GM21576 (cell line): ENCODE measurements around the gene PRKCB.
"Not testable (repeated sequence)": the region's sequence is repeated elsewhere in the genome, so short reads cannot be mapped to it uniquely, and the experiment has no call there.

Experiments used
- ATAC-seq: cut with Tn5 transposase; IDR thresholded peaks from one replicate; pipeline ENCODE4 v1.9.1; 2021; ENCODE audit warnings: mild to moderate bottlenecking, moderate library complexity; ENCODE audit not compliant: unreplicated experiment

PRKCB gene

DNA sequence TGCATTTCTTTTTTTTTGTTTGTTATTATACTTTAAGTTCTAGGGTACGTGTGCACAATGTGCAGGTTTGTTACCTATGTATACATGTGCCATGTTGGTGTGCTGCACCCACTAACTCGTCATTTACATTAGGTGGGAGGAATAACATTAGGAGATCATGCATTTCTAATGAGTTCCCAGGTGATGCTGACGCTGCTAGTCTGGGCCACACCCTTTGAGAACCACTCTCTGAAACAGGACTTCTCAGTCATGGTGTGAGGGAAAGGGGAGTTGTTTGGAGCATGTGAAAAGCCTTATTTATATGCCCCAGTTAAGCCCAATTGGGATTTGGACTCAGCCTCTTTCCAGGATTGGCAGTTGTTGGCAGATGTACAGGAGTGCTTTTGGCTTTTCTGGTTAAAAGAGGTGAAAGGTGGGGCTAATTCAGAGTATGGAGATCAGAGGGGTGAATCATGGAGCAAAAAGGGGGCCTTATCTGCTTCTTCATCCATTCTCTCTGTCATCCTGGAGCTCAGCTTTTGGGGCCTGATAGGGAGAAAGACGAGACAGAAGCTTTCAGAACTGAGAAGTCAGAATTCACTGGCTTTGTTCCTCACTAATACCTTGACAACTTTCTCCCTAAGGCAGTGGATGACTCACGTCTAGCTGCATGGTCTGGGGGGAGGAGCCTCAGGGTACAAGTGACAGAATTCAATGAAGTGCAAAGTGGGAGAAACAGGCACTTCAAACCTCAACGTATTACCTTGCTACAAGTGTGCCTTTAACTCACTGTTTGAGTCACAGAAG is 240.3 kb downstream of the PRKCB start:
- ATAC-seq: no peak

DNA sequence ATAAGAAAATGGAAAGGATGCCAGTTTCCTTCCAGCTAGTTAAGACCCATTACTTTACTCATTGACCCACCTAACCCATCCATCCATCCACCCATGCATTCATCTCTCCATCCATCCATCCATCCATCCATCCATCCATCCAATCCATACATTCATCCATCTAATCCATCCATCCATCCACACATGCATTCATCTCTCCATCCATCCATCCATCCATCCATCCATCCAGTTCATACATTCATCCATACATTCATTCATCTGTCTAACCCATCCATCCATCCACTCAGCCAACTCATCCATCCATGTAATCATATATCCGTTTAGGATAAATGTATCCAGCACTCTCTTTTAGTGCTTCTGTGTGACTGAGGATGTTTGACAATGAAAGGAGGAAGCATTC is 241.5 kb downstream of the PRKCB start:
- ATAC-seq: no peak

DNA sequence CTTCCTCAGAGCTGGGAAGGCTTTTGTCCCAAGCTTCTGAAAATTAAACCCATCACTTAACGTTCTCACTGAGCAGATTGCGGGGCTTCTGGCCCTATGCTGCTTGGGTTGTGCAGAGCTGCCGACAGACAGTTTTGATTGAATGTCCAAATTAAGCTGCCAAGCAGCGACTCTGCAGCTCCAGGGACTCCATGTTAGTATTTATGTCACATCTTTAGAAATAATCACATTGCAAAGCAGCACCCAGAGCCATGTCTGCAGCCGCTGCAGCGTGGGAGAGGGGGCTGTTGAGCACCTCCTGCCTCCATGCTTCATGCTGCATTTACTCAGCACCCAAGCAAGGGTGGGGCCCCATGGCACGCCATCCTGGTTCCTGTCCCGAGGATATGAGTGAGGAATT is 242.2 kb downstream of the PRKCB start:
- ATAC-seq: no peak

DNA sequence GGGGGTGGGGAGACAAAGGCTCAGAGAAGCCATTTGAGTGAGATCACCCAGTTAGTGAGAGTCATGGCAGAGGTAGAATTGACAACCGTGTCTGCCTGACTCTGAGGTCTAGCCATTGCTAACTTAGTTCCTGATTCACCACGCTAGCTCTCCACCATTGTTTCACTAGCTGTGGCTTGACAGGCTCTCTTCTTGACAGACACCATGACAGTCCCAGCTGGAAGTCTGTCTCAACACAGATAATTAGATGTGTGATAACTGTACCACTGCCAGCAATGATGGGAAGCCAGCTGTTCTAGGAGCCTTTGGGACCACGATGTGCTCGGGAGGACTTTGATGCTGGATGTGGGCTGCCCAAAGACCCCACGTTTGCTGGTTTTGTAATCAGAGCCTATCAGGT is 249.9 kb downstream of the PRKCB start:
- no peak for ATAC-seq

DNA sequence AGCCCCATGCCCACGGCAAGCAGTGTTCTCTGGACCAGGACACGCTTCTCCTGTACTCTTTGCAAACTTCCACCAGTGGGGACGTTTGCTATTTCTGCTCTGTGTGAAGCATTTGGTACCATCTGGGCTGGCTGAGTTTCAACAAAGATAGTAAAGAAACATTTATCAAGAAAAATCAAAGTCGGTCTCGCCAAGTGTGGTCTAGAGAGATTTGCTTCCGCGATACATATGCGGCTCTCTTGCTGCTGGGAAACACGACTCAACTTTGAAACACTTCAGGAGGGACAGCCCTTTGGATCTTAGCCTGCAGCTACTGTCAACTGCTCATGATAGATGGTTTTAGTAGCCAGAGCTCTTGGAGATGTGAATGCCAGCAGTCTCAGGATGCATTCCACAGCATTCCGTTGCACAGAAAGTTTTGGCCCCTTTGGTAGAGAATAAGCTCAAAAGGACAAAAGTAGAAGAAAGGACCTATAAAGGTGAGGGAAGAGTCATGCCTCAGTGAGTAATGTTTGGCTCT is 252.2 kb downstream of the PRKCB start:
- ATAC-seq: no peak

DNA sequence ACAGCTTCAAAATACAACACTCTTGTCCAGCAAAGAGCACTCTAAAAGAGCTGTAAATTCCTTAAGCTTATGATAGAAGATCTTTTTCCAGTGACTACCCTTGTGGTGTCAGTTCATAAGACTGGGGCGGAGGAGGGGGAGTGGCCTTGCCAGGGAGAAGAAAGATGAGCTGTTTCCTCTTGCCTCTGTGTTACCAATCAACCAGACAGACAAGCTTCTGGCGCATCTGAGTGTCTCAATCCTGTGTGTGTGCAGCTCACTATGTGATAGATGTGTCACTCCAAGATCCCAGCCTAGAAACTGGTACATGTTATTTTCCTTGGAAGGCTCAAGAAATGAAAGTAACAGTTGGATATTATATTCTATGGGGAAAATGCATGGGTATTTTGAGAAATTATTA is 253.0 kb downstream of the PRKCB start:
- ATAC-seq: no peak

DNA sequence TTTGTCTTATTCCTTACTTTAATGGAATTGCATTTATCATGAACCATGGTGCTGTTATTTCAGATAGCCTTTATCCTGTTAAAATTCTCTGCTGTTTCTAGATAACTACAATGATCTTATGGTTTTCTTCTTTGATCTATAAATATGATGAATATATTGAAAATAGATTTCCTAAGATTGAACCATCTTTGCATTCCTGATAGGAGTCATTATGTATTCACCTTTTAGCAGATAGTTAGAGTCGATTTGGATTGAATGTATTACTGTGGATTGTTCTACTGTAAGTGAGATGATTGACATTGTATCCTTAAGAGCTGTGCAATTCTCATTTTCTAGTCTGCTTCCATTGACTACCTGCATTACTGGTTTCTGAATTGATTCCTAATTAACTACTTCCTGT is 255.3 kb downstream of the PRKCB start:
- no peak for ATAC-seq

DNA sequence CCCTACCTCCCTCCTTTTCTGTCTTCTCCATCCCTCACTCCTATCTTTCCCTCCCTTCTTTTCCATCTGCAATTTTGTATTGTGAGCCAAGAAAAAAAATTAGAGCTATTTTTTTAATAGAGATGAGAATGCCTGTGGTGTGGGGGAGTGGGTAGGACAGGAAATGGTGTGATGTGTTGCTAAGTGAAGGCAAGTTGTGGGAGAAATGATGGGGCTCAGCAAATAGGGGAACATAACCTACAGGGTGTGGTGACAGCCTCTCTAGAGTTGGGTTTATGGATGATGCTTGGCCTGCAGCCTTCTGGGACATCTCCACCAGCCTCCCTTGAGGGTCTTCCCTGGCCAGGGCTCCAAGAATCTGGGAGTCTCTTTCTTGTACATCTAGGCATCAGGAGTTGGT is 257.3 kb downstream of the PRKCB start:
- no peak for ATAC-seq

DNA sequence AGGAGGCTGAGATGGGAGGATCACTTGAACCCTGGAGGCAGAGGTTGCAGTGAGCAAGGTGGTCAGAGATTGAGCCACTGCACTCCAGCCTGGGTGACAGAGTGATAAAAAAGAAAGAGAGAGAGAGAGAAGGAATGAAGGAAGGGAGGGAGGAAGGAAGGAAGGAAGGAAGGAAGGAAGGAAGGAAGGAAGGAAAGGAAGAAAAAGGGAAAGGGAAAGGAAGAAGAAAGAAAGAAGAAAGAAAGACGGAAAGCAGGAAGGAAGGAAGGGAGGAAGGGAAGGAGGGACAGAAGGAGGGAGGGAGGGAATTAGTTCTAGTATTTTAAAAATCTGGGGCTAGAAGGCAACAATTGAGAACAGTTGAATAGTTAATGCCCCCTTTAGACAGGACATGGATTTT is 258.9 kb downstream of the PRKCB start:
- no peak for ATAC-seq

DNA sequence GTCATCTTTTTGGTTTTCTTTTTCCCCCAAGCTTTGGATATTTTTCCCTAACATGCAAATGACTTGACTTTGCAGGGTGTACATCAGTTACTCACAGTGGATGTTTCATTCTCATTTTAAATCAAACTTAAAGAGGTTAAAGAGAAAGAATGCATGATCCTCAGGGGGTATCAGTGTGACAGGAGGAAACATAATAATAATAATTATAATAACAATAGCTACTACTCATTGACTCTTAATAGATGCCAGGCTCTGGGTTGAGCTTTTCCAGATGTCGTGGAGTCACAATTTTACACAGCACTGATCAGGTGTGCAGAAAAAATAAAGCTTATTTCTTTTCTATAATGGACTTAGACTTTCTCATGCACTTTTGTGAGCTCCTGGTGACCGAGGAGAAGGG is 263.1 kb downstream of the PRKCB start:
- ATAC-seq: no peak

DNA sequence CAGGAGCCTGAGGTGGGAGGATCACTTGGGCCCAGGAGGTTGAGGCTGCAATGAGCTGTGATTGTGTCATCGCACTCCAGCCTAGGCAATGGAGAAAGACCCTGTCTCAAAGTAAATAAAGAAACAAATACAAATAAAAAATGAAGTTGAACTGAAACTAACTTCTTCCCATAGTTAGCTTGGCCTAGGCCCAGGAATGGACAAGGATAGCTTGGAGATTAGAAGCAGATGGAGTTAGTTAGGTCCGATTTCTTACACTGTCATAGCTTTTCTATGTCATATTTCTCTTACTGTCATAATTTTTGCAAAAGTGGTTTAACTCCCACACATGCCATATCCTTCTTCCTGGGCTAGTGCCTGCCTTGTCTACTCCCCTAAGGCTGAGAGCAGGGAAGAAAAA is 265.6 kb downstream of the PRKCB start:
- ATAC-seq: no peak

DNA sequence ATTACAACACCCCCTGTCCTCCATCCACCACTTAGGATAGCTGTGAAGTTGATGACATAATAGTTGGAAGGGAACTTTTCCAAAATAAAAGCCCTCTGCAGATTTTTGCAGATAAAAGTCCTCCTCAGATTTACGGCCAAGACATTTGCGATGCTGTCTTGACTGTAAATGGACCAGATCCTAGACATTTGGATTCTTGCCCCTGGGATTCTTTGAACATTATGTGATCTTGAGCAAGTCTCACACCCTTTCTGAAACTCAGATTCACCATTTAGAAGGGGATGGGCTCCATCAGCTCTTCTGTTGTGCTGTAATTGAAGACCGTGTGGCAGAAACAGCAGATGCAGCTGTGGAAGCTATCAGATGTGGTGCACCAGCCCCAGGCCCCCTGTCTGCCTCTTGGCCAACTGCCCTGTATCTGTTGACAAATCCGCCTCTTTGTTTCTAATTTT is 266.5 kb downstream of the PRKCB start:
- no peak for ATAC-seq

DNA sequence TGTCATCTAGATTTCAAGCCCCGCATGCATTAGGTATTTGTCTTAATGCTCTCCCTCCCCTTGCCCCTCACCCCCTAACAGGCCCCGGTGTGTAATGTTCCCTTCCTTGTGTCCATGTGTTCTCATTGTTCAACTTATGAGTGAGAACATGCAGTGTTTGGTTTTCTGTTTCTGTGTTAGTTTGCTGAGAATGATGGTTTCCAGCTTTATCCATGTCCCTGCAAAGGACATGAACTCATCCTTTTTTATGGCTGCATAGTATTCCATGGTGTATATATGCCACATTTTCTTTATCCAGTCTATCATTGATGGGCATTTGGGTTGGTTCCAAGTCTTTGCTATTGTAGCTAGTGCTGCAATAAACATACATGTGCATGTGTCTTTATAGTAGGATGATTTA is 269.7 kb downstream of the PRKCB start:
- ATAC-seq: not testable (repeated sequence)

DNA sequence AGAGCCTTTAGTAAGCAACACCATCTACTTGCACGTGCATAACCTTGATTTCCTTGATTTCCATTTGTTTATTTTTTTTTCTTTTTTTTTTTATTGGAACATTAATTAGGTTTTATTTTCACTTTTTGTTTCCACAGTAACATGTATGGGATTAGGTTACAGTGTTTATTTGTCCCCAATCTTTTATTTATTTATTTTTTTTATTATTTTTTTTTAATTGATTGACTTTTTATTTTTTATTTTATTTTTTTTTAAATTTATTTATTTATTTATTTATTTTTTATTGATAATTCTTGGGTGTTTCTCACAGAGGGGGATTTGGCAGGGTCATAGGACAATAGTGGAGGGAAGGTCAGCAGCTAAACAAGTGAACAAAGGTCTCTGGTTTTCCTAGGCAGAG is 272.3 kb downstream of the PRKCB start:
- ATAC-seq: not testable (repeated sequence)

DNA sequence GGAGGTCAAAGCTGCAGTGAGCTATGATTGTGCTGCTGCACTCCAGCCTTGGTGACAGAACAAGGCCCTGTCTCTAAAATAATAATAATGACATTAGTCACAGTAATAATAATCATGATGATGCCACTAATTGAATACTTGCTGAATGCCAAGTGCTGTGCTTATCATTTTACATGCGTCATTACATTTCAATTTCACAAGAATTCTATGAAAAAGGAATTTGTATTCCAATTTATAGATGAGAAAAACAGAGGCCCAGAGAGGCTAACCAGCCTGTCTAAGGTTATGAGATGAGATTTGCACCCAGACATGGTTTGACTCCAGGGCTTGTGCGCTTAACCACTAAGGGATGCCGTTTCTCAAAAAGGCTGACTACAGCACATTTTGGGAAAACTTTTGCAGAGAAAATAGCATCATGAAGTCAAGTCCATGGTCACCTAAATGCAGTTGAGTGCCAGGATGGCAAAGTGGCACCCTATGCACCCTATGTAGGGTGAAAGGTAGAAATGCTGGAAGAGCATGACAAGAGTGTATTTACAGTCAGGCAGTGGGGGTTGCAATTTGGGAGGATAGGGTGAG is 276.0 kb downstream of the PRKCB start:
- ATAC-seq: no peak

DNA sequence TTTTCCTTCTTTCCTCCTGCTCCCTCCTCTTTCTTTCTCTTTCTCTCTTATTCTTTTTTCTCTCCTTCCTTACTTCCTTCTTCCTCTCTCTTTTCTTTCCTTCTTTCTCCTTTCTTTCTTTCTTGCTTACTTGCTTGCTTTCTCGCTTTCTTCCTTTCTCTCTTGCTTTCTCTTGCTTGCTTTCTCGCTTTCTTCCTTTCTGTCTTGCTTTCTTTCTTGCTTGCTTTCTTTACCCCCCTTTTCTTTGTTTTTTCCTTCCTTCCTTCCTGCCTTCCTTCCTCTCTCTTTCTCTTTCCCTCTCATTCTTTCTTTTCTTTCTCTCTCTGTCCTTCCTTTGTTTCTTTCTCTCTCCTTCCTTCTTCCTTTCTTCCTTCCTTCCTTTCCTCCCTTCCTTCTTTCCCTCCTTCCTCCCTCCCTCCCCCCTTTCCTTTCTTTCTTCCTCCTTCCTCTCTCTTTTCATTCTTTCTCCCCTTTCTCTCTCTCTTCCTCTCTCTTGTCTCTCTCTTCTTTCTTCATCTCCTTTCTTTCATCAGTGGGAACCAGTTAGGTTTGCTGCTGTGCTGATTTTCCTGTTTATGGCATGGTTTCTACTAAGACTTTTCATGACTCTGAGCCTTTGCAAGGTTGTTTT is 277.4 kb downstream of the PRKCB start:
- ATAC-seq: no peak

DNA sequence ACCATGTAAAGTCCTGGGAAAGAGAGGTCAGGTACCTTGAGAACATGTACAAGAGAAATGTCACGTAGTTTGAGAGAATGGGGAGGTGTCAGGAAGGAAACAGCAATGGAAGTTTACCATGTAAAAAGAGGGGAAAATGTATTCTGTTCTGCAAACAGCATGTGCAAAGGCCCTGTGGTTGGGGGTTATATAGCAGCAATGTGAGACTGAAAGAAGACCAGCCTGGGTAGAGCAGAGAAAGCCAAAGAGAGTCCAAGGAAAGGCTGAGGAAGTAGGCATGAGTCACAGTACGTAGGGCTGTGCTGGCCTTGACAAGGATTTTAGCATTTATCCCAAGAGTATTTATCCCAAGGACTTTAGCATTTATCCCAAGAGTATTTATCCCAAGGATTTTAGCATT is 279.1 kb downstream of the PRKCB start:
- ATAC-seq: no peak

DNA sequence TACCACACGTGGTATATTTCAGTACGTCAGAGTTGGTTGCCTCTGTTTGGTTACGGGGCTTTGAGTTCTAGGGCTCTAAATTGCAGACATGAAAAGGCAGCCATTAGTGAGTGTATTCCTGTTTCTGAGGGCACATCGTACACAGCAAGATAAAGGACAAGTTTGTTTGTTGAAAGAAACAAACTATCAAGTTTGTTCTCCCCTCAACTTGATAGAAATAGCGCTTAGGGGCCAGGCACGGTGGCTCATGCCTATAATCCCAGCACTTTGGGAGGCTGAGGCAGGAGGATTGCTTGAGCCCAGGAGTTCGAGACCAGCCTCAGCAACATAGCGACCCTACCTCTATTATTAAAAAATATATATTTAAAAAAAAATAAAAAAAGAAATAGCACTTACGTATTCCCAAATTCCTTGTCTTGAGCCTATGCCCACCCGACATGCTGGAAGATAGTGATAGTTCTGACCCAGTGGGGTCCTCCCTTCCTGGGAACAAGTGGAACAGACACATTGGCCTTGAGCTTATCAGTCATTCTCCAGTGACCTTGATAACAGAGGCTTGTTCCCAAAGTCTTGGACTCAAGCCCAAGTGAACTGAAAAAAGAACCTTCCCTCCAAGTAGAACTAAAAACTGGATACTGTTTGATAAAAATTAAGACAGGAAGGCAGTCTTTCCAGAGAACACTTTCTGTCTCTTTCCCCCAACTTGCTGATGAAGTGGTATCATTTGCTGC is 280.4 kb downstream of the PRKCB start:
- no peak for ATAC-seq

DNA sequence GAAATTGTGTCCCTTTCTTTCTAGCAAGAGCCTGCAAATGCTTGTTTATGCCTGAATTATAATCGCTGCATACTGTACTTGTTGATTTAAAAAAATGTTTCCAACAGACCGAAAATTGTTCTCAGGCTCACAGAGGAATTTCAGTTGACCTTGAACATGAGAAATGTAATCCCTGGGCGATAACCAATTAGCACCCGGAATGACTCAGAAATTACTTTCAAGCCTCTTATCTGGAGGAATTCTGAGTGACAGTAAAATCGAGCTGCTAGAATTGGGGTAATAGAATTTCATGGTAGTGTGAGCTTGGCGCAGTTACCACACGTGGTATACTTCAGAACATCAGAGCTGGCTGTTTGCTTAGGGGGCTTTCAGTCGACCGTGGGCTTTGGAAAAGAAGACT is 281.2 kb downstream of the PRKCB start:
- no peak for ATAC-seq

DNA sequence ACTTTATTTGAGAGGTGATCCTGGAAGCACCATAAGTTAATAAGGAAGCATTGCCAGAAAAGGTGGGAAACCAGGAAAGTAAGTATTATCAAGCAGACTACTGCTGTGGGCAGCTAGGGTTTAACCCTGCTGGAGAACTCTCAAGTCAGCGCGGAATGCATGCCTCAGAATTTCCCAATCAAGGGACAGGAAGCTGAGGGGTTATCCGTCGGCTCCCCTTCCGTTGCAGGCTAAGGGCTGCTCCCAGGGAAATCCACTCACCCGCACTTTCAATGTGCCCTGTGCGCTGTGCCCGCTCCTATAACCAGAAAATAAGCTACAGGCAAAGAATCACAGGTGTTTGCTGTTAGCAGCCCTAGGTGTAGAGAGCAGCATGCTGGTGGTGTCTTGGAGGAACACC is 281.9 kb downstream of the PRKCB start:
- ATAC-seq: no peak

DNA sequence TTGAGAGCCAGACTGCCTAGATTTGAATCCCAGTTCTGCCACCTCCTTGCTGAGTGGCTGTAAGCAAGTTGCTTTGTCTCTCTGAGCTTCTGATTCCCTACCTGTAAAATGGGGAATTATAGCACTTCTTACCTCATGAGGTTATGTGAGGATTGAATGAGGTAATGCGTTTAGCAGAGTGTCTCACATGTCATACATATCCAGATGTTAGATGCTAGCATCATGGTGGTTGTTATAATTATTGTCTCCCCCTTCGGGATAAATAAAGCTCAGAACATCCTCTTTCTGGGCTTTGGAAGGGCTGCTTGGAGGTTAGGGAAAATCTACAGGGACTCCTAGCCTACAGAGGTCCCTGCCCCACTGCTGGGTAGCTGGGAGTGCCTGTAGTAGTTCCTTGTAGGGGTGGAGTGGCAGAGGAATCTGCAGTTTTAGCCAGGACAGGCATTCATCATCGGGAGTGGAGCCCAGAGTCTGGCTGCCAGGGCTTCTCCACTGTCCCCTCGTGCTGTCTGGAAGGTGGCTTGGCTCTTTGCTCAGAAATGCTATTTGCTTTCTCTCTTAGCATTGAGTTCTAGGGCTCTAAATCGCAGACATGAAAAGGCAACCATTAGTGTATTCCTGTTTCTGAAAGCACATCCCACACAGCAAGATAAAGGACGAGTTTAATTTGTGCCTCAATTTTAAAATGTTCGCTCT is 282.5 kb downstream of the PRKCB start:
- no peak for ATAC-seq
